ENCODE results near the gene CHRNA1.
"Not testable (repeated sequence)": the region's sequence is repeated elsewhere in the genome, so short reads cannot be mapped to it uniquely, and the experiment has no call there.

CHRNA1 gene

GRCh38 chr2:174716785-174717184 is 47.5 kb downstream of the CHRNA1 start:
- no peak for DNase-seq (ENCODE audit: low read depth)

DNA sequence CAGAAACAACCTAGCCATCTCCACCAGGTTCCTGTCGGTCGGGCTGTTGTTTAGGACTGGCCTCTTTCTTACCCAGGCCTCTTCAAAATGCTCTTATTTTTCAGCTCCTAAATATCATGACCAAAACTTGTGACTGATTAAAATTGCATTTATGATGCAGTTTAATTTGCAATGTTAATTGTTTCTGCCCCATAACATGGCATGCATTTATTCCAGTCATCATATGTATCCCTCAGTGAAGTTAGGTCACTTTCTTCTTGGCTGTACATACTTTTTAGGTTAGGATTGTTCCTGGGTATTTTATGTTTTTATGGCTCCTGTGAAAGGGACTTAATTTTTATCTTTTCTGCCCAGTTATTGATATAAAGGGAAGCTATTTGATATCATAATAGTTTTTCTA is 50.6 kb downstream of the CHRNA1 start:
- DNase-seq (ENCODE audit: low read depth), result no peak

DNA sequence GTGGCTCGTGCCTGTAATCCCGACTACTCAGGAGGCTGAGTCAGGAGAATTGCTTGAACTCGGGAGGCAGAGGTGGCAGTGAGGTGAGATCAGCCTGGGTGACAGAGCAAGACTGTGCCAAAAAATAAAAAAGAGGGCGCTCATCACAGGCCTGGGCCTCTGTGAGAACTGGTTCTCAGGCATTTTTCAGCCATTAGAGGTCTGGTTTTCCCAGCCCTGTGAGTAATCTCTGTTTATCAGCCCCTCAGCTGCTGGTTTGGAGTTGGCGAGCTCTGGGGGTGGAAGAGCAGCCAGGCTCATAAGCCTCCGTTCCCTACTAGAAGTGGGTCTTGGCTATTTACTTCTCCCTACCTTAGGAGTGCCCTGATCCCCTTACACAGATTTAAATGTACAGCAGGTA is 53.1 kb downstream of the CHRNA1 start:
- DNase-seq (ENCODE audit: low read depth), result no peak

- DNase-seq (ENCODE audit: low read depth), result not testable (repeated sequence)
Observed at GRCh38 chr2:174709416-174710004, 54.8 kb downstream of the CHRNA1 start.

DNA sequence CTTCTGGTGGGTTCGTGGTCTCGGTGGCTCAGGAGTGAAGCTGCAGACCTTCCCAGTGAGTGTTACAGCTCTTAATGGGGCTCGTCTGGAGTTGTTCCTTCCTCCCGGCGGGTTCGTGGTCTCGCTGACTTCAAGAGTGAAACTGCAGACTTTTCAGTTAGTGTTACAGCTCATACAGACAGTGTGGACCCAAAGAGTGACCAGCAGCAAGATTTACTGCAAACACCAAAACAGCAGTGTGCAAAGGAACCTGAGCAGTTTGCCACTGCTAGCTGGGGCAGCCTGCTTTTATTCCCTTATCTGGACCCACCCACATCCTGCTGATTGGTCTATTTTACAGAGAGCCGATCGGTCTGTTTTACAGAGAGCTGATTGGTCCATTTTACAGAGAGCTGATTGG is 55.6 kb downstream of the CHRNA1 start:
- DNase-seq (ENCODE audit: low read depth), result no peak

GRCh38 chr2:174705321-174705720 is 59.0 kb downstream of the CHRNA1 start:
- DNase-seq (ENCODE audit: low read depth), result no peak

- DNase-seq (ENCODE audit: low read depth), result no peak
Observed at GRCh38 chr2:174704642-174705041, 59.6 kb downstream of the CHRNA1 start.

GRCh38 chr2:174704061-174704460 is 60.2 kb downstream of the CHRNA1 start:
- no peak for DNase-seq (ENCODE audit: low read depth)

GRCh38 chr2:174703430-174703829 is 60.8 kb downstream of the CHRNA1 start:
- no peak for DNase-seq (ENCODE audit: low read depth)

DNA sequence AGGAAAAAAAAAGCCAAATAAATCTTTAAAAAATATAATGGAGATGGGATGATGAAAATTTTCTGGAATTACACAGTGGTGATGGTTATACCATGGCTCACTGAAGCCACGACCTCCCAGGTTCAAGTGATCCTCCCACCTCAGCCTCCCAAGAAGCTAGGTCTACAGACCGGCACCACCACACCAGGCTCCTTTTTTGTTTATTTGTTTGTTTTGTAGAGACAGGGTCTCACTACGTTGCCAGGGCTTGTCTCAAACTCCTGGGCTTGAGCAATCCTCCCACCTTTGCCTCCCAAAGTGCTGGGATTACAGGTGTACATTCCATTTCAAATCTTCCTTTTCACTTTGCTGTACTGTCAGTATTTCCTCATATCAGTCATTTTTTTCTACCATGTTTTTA is 61.7 kb downstream of the CHRNA1 start:
- no peak for DNase-seq (ENCODE audit: low read depth)

GRCh38 chr2:174699993-174700766 is 64.1 kb downstream of the CHRNA1 start:
- no peak for DNase-seq (ENCODE audit: low read depth)
